HG02623 (cell line): Measurements from ENCODE around the gene HDHD2.

Experiments used
- ATAC-seq: cut with Tn5 transposase; IDR thresholded peaks from one replicate; pipeline ENCODE4 v1.9.1; 2021; ENCODE audit warnings: moderate library complexity; ENCODE audit not compliant: unreplicated experiment

The HDHD2 gene

GRCh38 chr18:47149457-47150028, 757 bp downstream of the HDHD2 start:
- no peak for ATAC-seq

DNA sequence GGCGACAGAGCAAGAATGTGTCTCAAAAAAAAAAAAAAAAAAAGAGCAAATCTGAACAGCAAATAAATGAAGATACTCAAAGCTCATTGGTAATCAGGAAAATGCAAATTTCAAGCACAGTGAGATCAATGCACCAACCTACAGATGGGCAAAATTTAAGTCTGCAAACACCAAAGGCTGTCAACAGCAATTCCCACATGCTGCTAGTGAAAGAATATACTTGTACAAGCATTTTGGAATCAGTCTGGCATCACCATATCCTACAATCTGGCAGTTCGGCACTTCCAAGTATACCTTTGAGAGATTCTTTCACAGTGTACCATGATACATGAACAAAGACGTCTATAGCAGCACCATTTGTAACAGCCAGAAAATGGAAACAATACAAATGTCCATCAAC, 4.1 kb downstream of the HDHD2 start:
- ATAC-seq: no peak

DNA sequence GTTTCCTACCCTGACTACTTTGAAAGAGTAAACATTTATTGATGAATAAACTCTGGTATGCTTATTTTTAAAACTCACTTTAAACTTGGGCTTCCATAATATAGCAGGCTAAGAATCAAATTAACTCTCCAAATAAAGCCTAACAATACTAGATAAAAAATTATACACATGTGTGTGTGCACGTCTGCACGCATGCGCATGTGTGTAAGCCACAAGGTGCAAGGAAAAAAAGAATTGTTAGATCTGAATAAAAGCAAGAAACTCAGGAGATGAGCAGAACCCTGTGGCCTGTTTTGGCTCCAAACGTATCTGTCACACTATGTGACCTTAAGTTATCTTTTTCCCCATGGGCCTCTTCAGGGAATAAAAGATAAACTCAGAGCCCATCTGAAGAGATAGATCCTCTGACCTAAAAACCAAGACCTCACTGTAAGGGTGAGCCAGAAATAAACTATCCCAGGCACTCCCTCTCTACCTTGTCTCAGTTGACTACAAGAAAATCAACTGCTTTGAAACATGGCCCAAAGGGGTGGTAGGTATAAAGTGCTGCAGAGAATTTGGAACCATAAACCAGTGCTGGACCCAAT, 6.3 kb downstream of the HDHD2 start:
- ATAC-seq: no peak

DNA sequence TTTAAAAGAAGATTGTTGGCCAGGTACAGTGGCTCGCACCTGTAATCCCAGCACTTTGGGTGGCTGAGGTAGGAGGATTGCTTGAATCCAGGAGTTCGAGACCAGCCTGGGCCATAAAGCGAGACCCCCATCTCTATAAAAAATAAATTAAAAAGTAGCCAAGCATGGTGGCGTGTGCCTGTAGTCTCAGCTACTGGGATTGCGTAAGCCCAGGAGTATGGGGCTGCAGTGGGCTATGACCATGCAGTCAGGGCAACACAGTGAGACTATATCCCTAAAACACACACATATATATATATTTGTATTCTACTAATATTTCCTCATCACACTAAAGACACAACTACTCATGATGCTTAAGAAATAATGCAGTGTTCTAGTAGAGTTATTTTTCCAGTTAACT, 7.1 kb downstream of the HDHD2 start:
- no peak for ATAC-seq

DNA sequence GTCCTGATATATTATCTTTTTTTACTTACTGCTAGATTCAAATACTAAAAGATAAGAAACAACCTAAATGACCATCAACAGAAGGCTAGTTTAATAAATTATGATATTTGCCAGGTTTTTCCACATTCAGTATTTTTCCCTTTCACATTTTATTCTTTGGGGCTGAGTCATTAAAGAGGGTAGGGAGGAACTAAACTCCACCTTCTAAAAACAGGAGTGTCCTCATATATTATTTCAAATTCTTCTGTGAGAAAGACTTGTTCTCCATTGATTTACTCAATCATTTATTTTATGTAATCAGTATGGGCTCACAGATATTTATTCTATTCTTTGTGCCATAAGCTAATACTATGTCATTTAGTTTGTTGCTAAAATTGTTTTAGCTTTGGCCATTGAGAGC, 9.0 kb downstream of the HDHD2 start:
- no peak for ATAC-seq

DNA sequence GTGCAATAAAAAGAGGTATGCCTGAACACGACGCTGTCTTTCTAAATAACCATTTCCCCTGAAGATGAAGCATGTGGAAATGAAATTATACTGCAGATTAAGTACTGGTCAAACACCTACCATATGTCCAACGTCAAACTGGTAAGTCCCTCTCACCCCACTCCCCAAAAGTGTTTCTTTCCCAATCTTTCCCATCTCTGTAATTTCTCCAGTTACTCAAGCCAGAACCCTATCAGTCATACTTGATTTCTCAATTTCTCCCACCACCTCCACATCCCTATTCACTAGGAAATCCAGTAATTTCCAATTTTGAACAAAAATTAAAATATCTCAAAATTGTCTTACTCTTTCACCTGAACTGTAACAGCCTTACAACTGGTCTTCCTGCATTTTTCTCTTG, 29.2 kb downstream of the HDHD2 start:
- no peak for ATAC-seq

DNA sequence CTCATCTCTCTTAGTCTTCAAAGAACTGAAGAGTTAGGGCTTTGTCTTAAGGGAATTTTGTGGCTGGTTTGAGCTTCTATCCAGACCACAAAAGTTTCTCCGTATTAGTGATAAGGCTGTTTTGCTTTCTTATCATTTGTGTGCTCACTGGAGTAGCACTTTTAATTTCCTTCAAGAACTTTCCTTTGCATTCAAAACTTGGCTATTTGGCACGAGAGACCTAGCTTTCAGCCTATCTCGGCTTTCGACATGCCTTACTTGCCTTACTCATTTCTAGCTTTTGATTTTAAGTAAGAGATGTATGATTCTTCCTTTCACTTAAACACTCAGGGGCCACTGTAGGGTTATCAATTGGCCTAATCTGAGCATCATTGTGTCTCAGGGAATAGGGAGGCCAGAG, 29.9 kb downstream of the HDHD2 start:
- peak; percentile 93 for ATAC-seq

DNA sequence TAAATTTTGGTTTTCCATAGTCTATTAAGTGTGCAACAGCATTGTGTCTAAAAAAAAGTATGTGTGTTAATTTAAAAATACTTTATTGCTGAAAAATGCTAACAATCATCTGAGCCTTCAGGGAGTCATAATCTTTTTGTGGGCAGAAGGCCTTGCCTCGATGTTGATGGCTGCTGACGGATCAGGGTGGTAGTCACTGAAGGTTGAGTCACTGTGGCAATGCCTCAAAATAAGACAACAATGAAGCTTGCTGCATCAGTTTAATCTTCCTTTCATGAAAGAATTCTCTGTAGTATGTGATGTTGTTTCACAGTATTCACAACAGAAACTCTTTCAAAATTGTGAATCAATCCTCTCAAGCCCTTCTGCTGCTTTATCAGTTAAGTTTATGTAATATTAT, 31.3 kb downstream of the HDHD2 start:
- no peak for ATAC-seq

DNA sequence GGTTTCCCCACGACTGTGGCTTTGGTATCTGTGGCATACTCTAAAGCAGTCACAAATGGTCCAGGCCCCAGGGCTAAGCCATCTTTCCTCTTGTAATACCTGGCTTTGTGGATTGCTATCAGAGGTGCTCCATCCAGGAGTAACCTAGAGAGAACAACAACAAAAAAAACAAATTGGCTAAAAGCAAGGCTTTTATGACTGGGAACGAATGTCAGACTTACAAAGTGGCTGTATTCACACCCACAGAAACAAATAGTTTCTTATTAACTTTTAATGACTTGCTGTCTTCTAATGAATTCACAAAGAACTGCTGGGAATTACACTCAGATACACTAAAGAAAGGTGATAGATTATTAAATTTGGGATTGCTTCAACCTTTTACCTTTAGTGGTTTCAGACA, 35.1 kb downstream of the HDHD2 start:
- ATAC-seq: no peak

- no peak for ATAC-seq
These were observed 36.3 kb downstream of the HDHD2 start for GRCh38 chr18:47113796-47114540.

GRCh38 chr18:47110492-47111274, 39.6 kb downstream of the HDHD2 start:
- no peak for ATAC-seq

DNA sequence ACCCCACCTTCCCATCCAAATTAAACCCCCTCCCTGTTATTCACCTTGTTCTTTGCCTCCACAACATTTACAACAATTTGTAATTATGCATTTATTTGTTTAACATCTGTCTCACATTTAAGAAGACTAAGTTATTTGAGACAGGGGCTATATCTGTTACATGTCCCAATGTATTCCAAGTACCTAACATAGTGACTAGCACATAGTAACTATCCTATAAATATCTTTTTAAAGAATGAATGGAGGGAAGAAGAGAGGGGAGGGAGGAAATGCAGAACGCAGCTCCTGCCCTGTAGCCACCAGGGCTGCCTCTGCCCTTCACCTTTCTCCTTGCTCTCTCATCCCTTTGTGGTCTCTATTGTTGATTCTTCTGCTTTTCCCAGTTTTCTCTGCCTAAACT, 40.6 kb downstream of the HDHD2 start:
- no peak for ATAC-seq

DNA sequence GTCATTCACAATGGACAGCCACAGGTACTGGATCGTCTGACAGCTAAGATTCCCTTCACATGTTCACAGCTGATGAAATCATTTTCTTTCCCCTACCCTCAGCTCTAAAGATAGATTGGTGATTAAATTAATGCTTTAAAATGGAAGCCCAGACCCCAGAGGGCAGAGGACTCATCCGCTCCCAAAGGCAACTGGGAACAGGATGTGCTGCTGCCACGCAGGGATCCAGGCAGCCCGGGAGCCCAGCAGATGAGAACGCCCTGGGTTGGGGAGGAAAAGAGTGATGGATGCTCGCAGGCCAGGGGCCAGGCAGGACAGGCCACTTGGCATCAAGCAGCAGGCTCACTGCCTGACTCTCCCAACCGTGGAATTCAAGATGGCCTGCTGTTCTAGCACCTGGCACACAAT, 41.3 kb downstream of the HDHD2 start:
- ATAC-seq: no peak

DNA sequence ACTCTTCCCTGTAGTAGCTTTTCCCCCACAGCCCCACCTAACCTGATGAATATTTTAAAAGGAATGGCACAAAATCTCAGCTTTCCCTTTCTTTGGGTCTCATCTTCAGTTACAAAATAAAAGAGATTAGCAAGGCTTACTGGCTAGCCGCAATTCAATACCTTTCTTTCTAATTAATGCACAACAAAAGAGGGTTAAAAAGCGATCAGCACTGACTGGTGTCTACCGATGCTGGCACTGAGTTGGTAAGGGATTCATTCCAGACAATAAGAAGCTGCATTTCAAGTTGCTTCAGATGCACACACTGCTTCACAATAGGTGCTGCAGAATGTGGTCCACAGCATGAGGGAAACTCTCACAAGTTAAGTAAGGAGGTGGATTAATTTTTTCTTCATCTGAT, 41.9 kb downstream of the HDHD2 start:
- no peak for ATAC-seq

GRCh38 chr18:47100212-47100831, 50.0 kb downstream of the HDHD2 start:
- no peak for ATAC-seq

DNA sequence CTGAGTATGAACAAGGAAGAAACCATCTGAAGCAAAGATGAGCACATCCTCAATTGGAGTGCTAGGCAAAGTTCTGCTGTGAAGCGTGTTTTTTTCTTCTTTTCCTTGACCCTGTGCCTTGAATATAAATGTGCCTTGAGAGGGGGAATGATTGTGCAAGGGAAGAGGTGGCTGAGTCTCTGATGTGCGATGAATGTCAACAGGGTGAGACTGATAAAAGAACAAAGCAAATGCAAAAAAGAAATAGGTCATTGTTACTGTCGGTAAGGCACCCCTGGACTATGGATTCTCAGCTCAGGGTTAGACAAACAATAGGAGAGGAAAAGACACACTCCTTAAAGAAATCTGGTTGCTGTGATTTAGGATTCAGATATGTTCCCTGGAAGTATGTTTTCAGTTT, 54.5 kb downstream of the HDHD2 start:
- ATAC-seq: no peak

- ATAC-seq: no peak
These were observed 62.6 kb downstream of the HDHD2 start for GRCh38 chr18:47087676-47088075.

- no peak for ATAC-seq
These were observed 68.7 kb downstream of the HDHD2 start for GRCh38 chr18:47081578-47081977.

- ATAC-seq: no peak
These were observed 69.4 kb downstream of the HDHD2 start for GRCh38 chr18:47080872-47081271.

GRCh38 chr18:47077111-47077510, 73.2 kb downstream of the HDHD2 start:
- no peak for ATAC-seq

DNA sequence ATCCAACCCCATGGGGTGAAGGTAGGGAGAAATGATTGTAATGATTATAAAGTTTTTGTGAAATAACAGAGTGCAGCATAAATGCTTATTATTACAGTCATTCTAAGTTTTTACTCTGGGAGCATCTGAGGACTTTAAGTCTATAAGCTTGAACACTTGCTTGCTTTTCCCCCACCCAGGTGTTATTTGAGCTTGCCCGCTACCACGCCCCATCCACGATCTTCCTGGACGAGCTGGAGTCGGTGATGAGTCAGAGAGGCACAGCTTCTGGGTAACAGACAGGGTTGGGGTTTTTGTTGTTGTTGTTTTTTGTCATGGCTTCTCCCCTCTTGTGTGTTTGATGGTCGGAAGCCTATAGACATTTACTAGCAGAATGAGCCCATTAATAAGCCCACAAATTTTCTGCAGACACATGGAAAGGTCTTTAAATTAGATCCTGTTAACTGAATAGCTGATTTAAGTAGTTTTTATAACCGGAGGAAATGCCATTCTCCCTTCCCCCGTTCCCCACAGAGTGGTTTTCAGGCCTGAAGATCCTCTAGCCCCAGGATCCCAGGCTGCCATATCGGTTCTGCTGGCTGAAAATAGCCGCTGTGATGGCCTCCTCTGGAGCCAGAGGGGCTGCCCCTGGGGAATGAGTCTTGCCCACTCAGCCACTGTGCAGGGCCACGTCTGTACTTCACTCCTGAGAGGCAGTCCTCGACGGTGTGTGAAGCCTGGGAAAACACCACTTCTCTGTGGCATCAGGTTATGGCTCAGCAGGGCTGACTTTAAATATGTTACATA, 75.0 kb downstream of the HDHD2 start:
- ATAC-seq: no peak
